ENCODE data around the gene LSM10.

LSM10 gene

DNA sequence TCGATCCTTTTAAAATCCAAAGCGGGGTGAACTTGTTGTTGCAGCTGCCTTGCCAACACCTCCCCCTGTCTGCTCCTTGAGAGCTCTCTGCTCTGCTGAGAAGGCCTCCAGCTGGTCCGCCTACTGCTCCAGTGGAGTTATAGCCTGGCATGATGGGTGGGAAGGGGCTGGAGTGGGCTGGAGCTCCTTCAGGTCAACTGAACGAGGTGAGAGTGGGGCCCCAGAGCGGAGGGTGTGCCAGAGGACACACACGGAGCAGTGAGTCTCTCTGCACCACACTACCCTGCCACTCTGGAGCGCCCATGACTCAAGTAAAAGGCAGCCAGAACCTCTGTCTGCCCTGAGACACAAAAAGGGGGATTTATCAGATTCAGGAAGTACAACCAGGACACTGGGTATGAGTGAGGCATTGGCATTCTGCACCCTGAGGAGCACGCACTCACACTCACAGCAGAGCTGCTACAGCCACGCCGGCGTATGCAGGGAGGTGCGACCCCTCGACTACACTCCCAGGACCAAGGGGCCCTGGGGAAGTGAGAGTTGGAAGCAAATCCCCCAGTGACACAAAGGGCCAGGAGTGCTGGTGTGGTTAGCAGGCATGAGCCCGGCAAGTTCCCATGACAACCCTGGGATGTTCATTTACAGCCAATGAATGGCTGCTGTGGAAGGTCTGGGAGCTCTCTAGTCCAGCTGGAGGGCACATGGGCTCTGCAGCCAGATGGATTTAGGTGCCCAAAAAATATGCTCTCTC lies 46.3 kb downstream of the LSM10 start:
- no peak for DNase-seq (ENCODE audit: low spot score)

DNA sequence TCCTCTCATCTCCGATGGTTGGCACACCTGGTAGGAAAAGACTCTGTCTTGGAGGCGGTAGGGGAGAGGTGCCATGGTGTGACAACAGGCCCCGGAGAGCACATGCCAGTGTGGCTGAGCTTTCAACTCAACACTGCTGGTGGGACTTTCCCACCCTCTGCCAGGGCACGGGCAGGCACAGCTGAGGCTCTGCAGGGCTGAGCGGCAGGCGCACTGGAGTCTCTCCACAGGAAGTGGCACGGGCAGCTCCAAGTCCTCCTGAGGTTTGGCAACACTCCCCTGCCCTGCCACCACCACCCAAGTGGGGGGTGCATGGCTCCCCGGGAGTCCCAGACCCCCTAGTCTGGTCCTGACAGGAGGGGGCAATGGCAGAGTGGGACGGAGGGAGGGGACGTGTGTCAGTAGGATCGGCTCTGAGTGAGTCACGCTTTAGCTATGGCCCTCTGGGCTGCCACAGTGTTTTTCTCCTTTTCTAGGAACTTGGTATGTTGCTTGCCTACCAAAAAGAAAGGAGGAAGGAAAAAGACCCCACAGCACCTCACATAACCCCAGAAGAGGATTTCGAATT lies 47.0 kb downstream of the LSM10 start:
- no peak for DNase-seq (ENCODE audit: low spot score)

DNA sequence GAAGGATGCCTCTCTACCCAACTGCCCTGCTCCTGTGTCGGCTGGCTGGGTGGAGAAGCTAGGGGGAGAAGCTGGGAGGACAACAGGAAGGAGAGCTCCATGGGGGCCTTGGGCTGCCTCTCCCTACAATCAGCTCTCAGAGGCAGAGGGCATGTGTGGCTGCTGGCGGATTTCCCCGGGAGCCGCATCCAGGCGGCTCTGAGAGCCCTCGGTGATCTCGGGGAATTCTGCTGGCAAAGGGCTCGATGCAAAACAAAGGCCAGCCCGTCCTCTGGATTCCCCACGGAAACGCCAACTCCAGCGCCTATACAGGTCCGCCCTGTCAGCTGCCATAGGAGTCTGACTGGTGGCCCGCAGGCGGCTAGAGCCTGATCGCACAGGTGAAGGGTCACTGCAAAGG lies 47.9 kb downstream of the LSM10 start:
- no peak for DNase-seq (ENCODE audit: low spot score)

DNA sequence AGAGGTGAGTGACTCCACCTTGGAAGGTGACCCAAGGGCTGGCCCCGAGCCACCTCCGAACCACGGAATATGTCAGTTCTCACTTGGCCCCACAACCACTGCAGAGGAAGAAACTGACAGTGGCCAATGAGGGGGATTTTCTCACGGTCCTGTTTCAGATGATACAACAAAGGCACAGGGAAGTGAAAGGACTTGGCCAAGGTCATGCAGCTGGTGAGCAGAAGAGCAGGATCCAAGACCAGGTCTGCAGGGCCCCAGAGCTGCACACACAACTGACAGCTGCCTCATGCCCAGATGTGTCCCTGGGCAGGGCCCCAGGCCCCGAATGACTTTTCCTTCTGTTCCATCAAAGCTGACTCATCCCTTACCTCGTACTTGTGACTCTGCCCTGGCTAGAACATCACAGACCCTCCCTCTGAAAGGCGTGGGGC lies 48.5 kb downstream of the LSM10 start:
- no peak for DNase-seq (ENCODE audit: low spot score)

DNA sequence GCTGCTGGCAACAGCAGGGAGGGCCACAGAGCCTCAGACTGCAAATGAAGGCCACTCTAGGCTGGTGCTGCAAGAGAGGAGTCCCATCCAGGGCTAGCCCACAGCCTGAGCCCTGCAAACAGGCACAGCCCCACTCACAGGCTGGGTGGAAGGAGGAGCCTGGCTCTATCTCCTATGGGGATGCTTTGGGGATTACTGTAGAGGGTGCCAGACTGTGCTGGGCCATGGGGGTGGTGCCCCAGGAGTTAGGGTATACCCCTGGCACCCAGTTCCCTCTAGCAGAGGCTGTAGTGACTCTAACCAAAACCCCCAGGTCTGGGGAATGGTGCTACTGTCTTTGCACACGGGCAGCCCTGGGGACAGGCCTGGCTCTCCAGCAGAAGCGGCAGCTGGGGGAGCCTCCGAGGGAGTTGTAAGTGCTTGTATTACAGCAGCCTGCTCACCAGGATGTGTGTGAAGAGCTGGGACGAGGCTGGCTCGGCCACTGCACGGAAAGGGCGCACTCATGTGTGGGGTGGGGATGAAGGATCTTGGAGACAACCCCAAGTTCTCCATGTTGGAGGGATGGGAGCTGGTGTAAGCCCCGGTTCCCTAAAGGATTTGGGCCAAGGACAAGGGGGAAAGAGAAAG lies 50.9 kb downstream of the LSM10 start:
- DNase-seq (ENCODE audit: low spot score): no peak

DNA sequence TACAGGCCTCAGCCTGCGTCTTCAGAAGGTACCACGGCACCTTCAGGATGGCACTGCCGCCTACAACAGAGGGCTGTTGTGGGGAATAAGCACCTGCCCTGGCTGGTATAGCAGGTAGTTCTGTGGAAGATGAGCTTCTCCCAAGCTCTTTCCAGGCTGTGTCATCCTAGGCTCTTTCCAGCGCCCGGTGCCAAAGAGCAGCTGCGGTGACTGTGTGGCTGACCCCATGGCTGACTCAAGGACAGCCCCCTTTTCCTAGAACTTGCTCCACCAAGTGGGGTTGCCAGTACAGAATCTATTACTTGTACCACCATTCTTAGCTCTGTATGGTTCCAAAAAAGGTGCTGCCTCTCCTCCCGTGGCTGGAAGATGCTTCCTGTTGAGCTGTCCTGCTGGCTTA lies 52.4 kb downstream of the LSM10 start:
- no peak for DNase-seq (ENCODE audit: low spot score)

DNA sequence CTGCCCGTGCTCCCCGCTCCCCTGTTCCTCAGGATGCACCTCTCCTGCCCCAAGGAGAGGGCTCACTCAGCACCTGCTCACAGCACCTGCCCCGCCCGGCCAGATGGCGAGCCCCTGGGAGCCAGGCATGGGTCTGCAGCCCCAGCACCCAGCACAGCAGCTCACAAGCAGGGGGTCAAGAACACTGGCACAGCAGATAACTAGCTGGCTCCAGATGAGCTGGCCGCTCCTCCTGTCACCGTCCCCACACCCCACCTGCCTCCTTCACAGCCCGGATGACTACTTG lies 53.4 kb downstream of the LSM10 start:
- DNase-seq (ENCODE audit: low spot score): no peak

DNA sequence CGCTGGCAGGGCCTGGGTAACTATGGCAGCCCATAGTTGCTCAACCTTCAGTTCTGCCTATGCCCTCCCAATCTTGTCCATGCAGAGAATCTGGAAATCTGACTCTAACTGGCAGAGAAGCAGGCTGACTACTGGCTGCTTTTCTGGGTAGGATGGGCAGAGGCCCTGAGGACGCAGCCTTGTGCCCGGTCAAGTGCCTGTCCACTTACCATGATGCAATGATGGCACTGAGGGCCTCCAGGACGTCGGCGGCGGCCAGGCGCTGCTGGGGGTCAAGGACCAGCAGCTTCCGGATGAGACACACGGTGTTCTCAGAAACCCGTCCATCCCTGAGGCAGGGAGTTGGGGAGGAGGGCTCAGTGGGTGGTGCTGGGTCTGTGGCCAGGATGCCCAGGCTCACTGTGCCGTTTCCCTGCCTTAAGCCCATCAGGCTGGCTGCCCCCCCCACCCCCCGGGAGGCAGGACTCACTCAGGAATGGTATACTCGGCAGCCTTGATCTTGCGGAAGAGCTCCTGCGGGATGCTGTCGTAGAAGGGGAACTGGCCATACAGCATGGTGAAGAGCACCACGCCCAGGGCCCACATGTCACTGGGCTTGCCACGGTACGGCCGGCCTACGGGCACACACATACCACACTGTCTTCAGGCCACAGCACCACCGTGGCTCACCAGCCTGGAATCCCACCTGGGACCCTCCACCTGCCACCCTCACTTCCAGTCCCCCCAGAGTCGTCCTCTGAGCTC lies 53.9 kb downstream of the LSM10 start:
- no peak for DNase-seq (ENCODE audit: low spot score)

All from globus pallidus (tissue), 1 donor.